ENCODE data around the gene CEP41.

CEP41 gene

DNA sequence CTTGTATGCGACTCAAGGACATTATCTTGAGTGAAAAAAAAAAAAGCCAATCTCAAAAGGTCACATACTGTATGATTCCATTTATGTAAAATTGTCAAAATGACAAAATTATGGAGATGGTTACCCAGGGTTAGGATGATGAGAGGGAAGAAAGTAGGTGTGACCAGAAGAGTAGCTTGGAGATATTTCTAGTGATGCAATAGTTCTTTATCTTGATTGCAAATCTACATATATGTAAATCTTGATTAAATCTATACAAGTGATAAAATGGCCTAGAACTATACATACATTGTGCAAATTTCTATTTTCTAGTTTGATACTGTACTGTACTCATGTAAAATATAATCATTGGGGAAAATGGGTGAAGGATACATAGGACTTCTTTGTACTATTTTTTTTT is 4.6 kb downstream of the CEP41 start:
- no peak overlapping the region for H3K4me3 ChIP-seq (ENCODE audit: low read depth, low read length, poor library complexity, severe bottlenecking)
- no peaks in the 10 kb centered on the region for H3K27me3 ChIP-seq (ENCODE audit: insufficient read depth, low read length)
- no peaks in the 10 kb centered on the region for H3K9me2 ChIP-seq (ENCODE audit: low read depth, low read length)
- peaks cover 5% of the 10 kb centered on the region for H3K36me3 ChIP-seq (ENCODE audit: insufficient read depth, low read length)
- H3K27ac ChIP-seq (ENCODE audit: low read depth, low read length, poor library complexity, severe bottlenecking) = no peak overlapping the region
- no peaks in the 10 kb centered on the region for H3K9me3 ChIP-seq (ENCODE audit: low read length)
- H4K20me1 ChIP-seq (ENCODE audit: insufficient read depth, low read length) = no peaks in the 10 kb centered on the region
- H3K79me2 ChIP-seq (ENCODE audit: insufficient read depth, low read length) = 0 out of 2 replicates have a peak, but pooled peaks cover 4% of the 10 kb centered on the region
- TF ChIP-seq, protein P1, sequence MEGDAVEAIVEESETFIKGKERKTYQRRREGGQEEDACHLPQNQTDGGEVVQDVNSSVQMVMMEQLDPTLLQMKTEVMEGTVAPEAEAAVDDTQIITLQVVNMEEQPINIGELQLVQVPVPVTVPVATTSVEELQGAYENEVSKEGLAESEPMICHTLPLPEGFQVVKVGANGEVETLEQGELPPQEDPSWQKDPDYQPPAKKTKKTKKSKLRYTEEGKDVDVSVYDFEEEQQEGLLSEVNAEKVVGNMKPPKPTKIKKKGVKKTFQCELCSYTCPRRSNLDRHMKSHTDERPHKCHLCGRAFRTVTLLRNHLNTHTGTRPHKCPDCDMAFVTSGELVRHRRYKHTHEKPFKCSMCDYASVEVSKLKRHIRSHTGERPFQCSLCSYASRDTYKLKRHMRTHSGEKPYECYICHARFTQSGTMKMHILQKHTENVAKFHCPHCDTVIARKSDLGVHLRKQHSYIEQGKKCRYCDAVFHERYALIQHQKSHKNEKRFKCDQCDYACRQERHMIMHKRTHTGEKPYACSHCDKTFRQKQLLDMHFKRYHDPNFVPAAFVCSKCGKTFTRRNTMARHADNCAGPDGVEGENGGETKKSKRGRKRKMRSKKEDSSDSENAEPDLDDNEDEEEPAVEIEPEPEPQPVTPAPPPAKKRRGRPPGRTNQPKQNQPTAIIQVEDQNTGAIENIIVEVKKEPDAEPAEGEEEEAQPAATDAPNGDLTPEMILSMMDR (IDR thresholded peaks at IDR 0.05; ENCODE audit: low read length) = no peak
- no peak for TF ChIP-seq EZH2 (IDR thresholded peaks at IDR 0.05; ENCODE audit: borderline replicate concordance, low read length)
- H3F3A ChIP-seq (ENCODE audit: insufficient read depth, low read length) = no peaks in the 10 kb centered on the region
- no peak overlapping the region for H3K9ac ChIP-seq (ENCODE audit: low read length)
- H3K4me2 ChIP-seq (ENCODE audit: low read length) = no peak overlapping the region
- peaks cover 29% of the 10 kb centered on the region for H3K4me1 ChIP-seq (ENCODE audit: insufficient read depth, low read length, severe bottlenecking)
- no peak overlapping the region for H2AFZ ChIP-seq (ENCODE audit: low read length)

DNA sequence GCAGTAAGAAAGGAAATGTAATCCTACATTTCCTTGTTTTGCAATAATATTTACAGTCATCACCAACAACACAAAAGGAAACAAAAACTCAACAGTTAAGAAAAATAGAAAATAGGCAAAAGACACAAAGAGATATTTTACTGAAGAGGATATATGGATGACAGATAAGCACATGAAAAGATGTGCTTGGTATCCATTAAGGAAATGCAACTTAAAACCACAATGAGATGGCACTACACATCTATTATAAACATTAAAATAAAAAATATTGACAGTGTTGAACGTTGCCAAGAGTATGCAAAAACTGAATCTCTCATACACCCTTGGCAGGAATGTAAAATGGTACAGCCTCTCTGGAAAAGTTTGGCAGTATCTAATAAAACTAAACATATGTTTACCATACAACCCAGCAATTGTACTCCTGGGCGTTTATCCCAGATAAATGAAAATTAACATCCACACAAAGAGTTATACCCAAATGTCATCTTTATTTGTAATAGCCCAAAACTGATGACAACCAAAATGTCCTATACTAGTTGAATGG is 5.4 kb downstream of the CEP41 start:
- Histone ChIP-seq H3K27ac (ENCODE audit: low read depth, low read length, poor library complexity, severe bottlenecking) (no peak overlapping the region), H3K27me3 (ENCODE audit: insufficient read depth, low read length) (no peaks in the 10 kb centered on the region), H3F3A (ENCODE audit: insufficient read depth, low read length) (no peaks in the 10 kb centered on the region), H3K9ac (ENCODE audit: low read length) (no peak overlapping the region), H3K4me2 (ENCODE audit: low read length) (no peak overlapping the region), H2AFZ (ENCODE audit: low read length) (no peak overlapping the region), H3K4me1 (ENCODE audit: insufficient read depth, low read length, severe bottlenecking) (peaks cover 30% of the 10 kb centered on the region), H3K9me3 (ENCODE audit: low read length) (no peaks in the 10 kb centered on the region), H3K9me2 (ENCODE audit: low read depth, low read length) (no peaks in the 10 kb centered on the region), H3K36me3 (ENCODE audit: insufficient read depth, low read length) (peaks cover 5% of the 10 kb centered on the region), H3K4me3 (ENCODE audit: low read depth, low read length, poor library complexity, severe bottlenecking) (no peak overlapping the region), H3K79me2 (ENCODE audit: insufficient read depth, low read length) (0 out of 2 replicates have a peak, but pooled peaks cover 4% of the 10 kb centered on the region), H4K20me1 (ENCODE audit: insufficient read depth, low read length) (no peaks in the 10 kb centered on the region)
- TF ChIP-seq EZH2 (IDR thresholded peaks at IDR 0.05; ENCODE audit: borderline replicate concordance, low read length) = no peak
- TF ChIP-seq, protein P1 (IDR thresholded peaks at IDR 0.05; ENCODE audit: low read length) = no peak

DNA sequence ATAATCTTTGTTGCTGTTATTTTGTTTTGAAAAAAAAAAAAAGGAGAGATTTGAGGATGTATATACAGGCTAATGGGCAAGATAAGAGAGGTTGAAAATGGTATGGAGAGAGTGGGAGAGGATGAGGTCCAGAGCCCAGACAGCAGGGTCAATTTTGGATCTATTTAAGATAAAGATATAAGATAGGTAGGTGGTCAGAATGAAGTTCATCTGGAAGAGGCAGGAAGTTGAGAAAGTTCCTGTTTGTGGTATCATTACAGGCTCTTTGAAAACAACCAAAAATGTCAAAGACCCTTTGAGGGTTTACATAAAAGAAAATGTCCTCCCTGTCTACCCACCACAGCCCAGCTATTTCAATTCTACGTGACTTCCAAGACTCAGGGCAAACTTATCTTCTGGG is 7.5 kb downstream of the CEP41 start:
- Histone ChIP-seq H3K4me1 (ENCODE audit: insufficient read depth, low read length, severe bottlenecking) (peaks cover 16% of the 10 kb centered on the region), H3K79me2 (ENCODE audit: insufficient read depth, low read length) (0 out of 2 replicates have a peak, but pooled peaks cover 4% of the 10 kb centered on the region), H3K27me3 (ENCODE audit: insufficient read depth, low read length) (no peaks in the 10 kb centered on the region), H3K27ac (ENCODE audit: low read depth, low read length, poor library complexity, severe bottlenecking) (no peak overlapping the region), H3K4me2 (ENCODE audit: low read length) (no peak overlapping the region), H4K20me1 (ENCODE audit: insufficient read depth, low read length) (no peaks in the 10 kb centered on the region), H3K9me2 (ENCODE audit: low read depth, low read length) (no peaks in the 10 kb centered on the region), H3K9me3 (ENCODE audit: low read length) (no peaks in the 10 kb centered on the region), H3K36me3 (ENCODE audit: insufficient read depth, low read length) (peaks cover 5% of the 10 kb centered on the region), H3K4me3 (ENCODE audit: low read depth, low read length, poor library complexity, severe bottlenecking) (no peak overlapping the region), H3F3A (ENCODE audit: insufficient read depth, low read length) (no peaks in the 10 kb centered on the region), H2AFZ (ENCODE audit: low read length) (no peak overlapping the region), H3K9ac (ENCODE audit: low read length) (no peak overlapping the region)
- TF ChIP-seq EZH2 (IDR thresholded peaks at IDR 0.05; ENCODE audit: borderline replicate concordance, low read length) = no peak
- TF ChIP-seq, protein P1 (IDR thresholded peaks at IDR 0.05; ENCODE audit: low read length) = no peak

All from OCI-LY1 (cell line).